HG03457 (cell line): Measurements from ENCODE around the gene VEGFC.
A peak's percentile ranks its signal among the peaks of the same experiment; 100 is the strongest.

Experiments
- ATAC-seq: cut with Tn5 transposase; IDR thresholded peaks from one replicate; pipeline ENCODE4 v1.9.1; 2021; ENCODE audit warnings: moderate number of reproducible peaks; ENCODE audit not compliant: unreplicated experiment

Gene VEGFC

GRCh38 chr4:176799653-176800052, 6.9 kb upstream of the VEGFC start:
- ATAC-seq = no peak

- ATAC-seq = no peak
Measured at GRCh38 chr4:176798540-176798939, 5.8 kb upstream of the VEGFC start.

GRCh38 chr4:176795441-176795840, 2.7 kb upstream of the VEGFC start:
- ATAC-seq = no peak

GRCh38 chr4:176794651-176795050, 1.9 kb upstream of the VEGFC start:
- ATAC-seq = no peak

- no peak for ATAC-seq
Measured at GRCh38 chr4:176794151-176794550, 1.4 kb upstream of the VEGFC start.

GRCh38 chr4:176793060-176793605, 411 bp upstream of the VEGFC start:
- ATAC-seq = no peak

- ATAC-seq = no peak
Measured at GRCh38 chr4:176791591-176792325, 964 bp downstream of the VEGFC start.

GRCh38 chr4:176790398-176790797, 2.3 kb downstream of the VEGFC start:
- no peak for ATAC-seq

GRCh38 chr4:176789955-176790354, 2.8 kb downstream of the VEGFC start:
- peak; percentile 57 for ATAC-seq

- ATAC-seq = no peak
Measured at GRCh38 chr4:176788971-176789370, 3.8 kb downstream of the VEGFC start.

- ATAC-seq = no peak
Measured at GRCh38 chr4:176788248-176788647, 4.5 kb downstream of the VEGFC start.

- no peak for ATAC-seq
Measured at GRCh38 chr4:176784816-176785215, 7.9 kb downstream of the VEGFC start.

- no peak for ATAC-seq
Measured at GRCh38 chr4:176782794-176783193, 9.9 kb downstream of the VEGFC start.

GRCh38 chr4:176782191-176782590, 10.5 kb downstream of the VEGFC start:
- ATAC-seq = no peak

- ATAC-seq = no peak
Measured at GRCh38 chr4:176781739-176782100, 11.0 kb downstream of the VEGFC start.

GRCh38 chr4:176780995-176781738, 11.6 kb downstream of the VEGFC start:
- ATAC-seq = no peak

- ATAC-seq = no peak
Measured at GRCh38 chr4:176779421-176779820, 13.3 kb downstream of the VEGFC start.

- no peak for ATAC-seq
Measured at GRCh38 chr4:176778491-176778890, 14.2 kb downstream of the VEGFC start.

GRCh38 chr4:176778063-176778462, 14.7 kb downstream of the VEGFC start:
- ATAC-seq = no peak

GRCh38 chr4:176775338-176775737, 17.4 kb downstream of the VEGFC start:
- no peak for ATAC-seq

GRCh38 chr4:176774852-176775251, 17.9 kb downstream of the VEGFC start:
- ATAC-seq = no peak

- ATAC-seq = no peak
Measured at GRCh38 chr4:176769514-176769913, 23.2 kb downstream of the VEGFC start.
